Measurements from ENCODE around the gene PDE4D. TPM values are rescaled to one million over a fixed set of nuclear protein-coding genes. Genes with fewer than 3 reads are reported as not detected.
A peak's percentile ranks its signal among the peaks of the same experiment; 100 is the strongest.

The PDE4D gene
- total and polyA plus RNA-seq, 2 experiments from 2014 or later, result 21.9 to 54.2 TPM

DNA sequence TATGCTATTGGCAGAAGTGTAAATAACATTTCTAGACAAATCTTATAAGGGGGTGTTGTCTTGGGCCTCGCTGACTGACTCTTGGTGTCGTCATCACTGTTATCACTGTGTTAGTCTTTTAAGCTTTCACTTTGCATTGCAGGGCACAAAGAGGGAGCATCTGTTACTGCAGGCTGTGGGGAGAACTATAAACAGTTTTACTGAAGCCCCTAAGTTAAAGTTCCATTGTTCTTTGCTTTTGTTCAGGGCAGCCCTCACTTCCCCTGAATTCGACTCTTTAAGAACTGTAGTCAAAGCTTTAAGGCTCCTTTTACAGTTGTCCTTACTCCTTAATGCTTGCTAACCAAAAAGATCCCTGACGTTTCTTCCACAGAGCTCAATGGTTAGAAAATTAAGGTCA is 705.7 kb downstream of the PDE4D start:
- Histone ChIP-seq H3K9me3 (ENCODE audit: low read depth) (no peaks in the 10 kb centered on the region), H3K27ac (no peak overlapping the region), H3K36me3 (peaks cover 3% of the 10 kb centered on the region), H3K4me3 (no peak overlapping the region), H3K4me1 (ENCODE audit: low read depth) (peaks cover 27% of the 10 kb centered on the region), H3K27me3 (no peaks in the 10 kb centered on the region)
- TF ChIP-seq, protein P1, sequence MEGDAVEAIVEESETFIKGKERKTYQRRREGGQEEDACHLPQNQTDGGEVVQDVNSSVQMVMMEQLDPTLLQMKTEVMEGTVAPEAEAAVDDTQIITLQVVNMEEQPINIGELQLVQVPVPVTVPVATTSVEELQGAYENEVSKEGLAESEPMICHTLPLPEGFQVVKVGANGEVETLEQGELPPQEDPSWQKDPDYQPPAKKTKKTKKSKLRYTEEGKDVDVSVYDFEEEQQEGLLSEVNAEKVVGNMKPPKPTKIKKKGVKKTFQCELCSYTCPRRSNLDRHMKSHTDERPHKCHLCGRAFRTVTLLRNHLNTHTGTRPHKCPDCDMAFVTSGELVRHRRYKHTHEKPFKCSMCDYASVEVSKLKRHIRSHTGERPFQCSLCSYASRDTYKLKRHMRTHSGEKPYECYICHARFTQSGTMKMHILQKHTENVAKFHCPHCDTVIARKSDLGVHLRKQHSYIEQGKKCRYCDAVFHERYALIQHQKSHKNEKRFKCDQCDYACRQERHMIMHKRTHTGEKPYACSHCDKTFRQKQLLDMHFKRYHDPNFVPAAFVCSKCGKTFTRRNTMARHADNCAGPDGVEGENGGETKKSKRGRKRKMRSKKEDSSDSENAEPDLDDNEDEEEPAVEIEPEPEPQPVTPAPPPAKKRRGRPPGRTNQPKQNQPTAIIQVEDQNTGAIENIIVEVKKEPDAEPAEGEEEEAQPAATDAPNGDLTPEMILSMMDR (IDR thresholded peaks at IDR 0.05; ENCODE audit: low read depth, low read length), result no peak
- peak in 1 of 2 donors; percentile 80 for DNase-seq (ENCODE audit: low read depth in 1 of 2, low spot score in 1 of 2)

DNA sequence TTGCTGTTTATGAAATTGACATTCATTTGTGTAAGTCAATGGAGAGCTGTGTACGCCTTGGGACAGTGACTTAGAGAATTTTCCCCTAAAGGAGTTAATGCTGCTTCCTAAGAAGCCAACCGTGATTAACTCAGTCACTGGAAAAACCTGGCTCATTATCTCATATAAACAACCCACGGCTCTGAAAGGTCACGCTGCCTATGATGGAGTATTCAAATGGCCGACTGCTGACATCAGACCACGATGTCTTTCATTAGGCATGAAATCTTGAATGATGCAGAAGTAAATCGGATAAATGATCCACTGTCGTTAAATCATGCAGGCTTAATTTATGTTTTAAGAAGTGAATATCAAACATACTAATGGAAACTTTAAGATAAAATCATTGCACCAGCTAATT is 706.9 kb downstream of the PDE4D start:
- Histone ChIP-seq H3K27ac (no peak overlapping the region), H3K4me1 (ENCODE audit: low read depth) (peaks cover 27% of the 10 kb centered on the region), H3K36me3 (peaks cover 3% of the 10 kb centered on the region), H3K9me3 (ENCODE audit: low read depth) (no peaks in the 10 kb centered on the region), H3K27me3 (no peaks in the 10 kb centered on the region), H3K4me3 (no peak overlapping the region)
- TF ChIP-seq, protein P1 (IDR thresholded peaks at IDR 0.05; ENCODE audit: low read depth, low read length), result no peak
- DNase-seq (ENCODE audit: low read depth in 1 of 2, low spot score in 1 of 2), result no peak

DNA sequence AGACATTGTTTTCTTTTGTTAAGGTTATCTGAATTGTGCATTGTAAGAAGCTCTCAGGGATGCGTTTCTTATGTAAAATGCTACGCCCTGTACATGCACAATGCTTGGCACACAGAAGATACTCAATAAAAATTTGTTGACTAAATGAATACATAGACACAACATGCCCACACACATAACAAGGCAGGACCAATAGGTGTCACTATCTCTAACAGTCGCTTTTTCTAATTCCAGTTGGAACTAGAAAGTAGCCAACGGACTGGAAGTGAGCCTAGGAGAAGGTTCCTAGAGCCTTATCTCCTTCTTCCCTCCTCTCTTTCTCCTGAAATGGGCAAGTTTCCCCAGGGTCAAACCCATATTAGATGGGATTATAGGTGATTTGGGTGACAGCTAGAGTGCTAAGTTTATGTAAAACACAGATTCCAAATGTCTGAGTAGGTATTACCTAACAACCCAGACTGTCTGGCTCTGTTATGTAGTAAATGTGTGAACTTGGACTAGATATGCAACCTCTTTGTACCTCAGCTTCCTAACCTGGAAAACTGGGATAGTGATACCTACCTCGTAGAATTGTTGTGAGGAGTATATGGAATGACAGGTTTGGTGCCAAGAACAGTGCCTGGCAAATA is 707.7 kb downstream of the PDE4D start:
- Histone ChIP-seq H3K27ac (no peak overlapping the region), H3K4me3 (no peak overlapping the region), H3K9me3 (ENCODE audit: low read depth) (no peaks in the 10 kb centered on the region), H3K4me1 (ENCODE audit: low read depth) (peaks cover 26% of the 10 kb centered on the region), H3K36me3 (peaks cover 3% of the 10 kb centered on the region), H3K27me3 (no peaks in the 10 kb centered on the region)
- no peak for DNase-seq (ENCODE audit: low read depth in 1 of 2, low spot score in 1 of 2)
- TF ChIP-seq, protein P1 (IDR thresholded peaks at IDR 0.05; ENCODE audit: low read depth, low read length), result no peak

DNA sequence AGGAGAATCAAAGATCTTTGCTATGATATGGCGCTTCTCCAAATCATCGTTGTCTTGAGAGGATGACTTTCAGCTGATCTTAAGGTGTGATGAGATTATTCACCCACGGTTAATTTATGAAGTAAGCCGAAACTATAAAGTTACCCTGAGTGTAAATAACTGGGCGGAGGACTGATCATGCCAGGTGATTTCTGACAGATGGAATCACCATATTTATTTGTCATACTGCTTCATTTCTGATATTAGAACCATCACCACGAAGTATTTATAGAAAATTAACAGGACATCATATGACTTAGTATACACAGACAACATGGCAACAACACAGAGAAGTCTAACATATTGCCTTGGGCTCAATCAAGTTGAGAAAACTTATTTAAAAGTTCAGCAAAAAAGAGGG is 708.8 kb downstream of the PDE4D start:
- no peaks in the 10 kb centered on the region for H3K27me3 ChIP-seq
- no peak overlapping the region for H3K4me3 ChIP-seq
- TF ChIP-seq, protein P1 (IDR thresholded peaks at IDR 0.05; ENCODE audit: low read depth, low read length), result no peak
- H3K36me3 ChIP-seq, result peaks cover 8% of the 10 kb centered on the region
- no peaks in the 10 kb centered on the region for H3K9me3 ChIP-seq (ENCODE audit: low read depth)
- no peak for DNase-seq (ENCODE audit: low read depth in 1 of 2, low spot score in 1 of 2)
- no peak overlapping the region for H3K27ac ChIP-seq
- peaks cover 15% of the 10 kb centered on the region for H3K4me1 ChIP-seq (ENCODE audit: low read depth)

DNA sequence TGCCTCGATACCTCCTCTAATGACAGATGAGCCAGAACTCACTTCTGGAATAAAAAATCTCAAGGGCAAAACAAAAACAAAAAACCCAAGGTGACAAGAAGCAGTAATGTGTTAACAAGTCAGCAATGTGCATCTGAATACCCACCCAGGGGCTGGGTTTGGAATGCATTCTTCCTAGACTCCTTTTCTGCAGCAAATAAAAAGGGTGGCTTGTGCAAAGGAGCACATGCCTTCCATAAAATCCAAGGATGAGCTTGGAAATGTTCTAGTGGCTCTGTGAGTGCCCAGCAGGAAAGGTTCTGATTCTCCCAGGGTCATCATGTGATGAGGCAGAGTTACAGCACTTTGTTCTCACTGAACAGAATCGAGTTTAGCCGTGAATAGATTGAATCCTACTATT is 710.8 kb downstream of the PDE4D start:
- Histone ChIP-seq H3K36me3 (peaks cover 8% of the 10 kb centered on the region), H3K4me3 (no peak overlapping the region), H3K9me3 (ENCODE audit: low read depth) (no peaks in the 10 kb centered on the region), H3K27ac (no peak overlapping the region), H3K27me3 (no peaks in the 10 kb centered on the region), H3K4me1 (ENCODE audit: low read depth) (peaks cover under 1% of the 10 kb centered on the region)
- no peak for DNase-seq (ENCODE audit: low read depth in 1 of 2, low spot score in 1 of 2)
- TF ChIP-seq, protein P1 (IDR thresholded peaks at IDR 0.05; ENCODE audit: low read depth, low read length), result no peak

Measured in cardiac muscle cell (in vitro differentiated cells and primary cell).